Esophagus squamous epithelium (tissue), 5 donors: ENCODE measurements around the gene CSNK2B. TPM values are rescaled to one million over a fixed set of nuclear protein-coding genes. Genes with fewer than 3 reads are reported as not detected.
A peak's percentile ranks its signal among the peaks of the same experiment; 100 is the strongest.

Experiments used
- DNase-seq: peaks from one replicate; lab custom pipeline; 2025; lab: John Stamatoyannopoulos, UW
- H3K27ac ChIP-seq, 4 donors: fragments of 200-600 bp; sonication (generic); one replicate each; pipeline ENCODE4 v1.5.1; 2016 to 2019; ENCODE audit warnings: mild to moderate bottlenecking in 1 of 4
- H3K27me3 ChIP-seq, 4 donors: fragments of 200-600 bp; sonication (generic); 1 replicate in 3 of 4; 2 replicates in 1 of 4; pipeline versions ENCODE4 v1.5.1 to v1.6.0; 2017 to 2021; ENCODE audit warnings: antibody characterized with exemption in 1 of 4
- H3K36me3 ChIP-seq, 3 donors: fragments of 200-600 bp; sonication (generic); one replicate each; pipeline ENCODE4 v1.5.1; 2016 to 2019
- H3K4me1 ChIP-seq, 3 donors: fragments of 200-600 bp; sonication (generic); one replicate each; pipeline ENCODE4 v1.5.1; 2017 to 2019
- H3K4me3 ChIP-seq, 4 donors: fragments of 200-600 bp; sonication (generic); 1 replicate in 3 of 4; 2 replicates in 1 of 4; pipeline ENCODE4 v1.5.1; 2016 to 2019; ENCODE audit warnings: mild to moderate bottlenecking in 2 of 4, moderate library complexity in 1 of 4
- H3K9me3 ChIP-seq, 3 donors: fragments of 200-600 bp; sonication (generic); one replicate each; pipeline ENCODE4 v1.5.1; 2016 to 2019
- POLR2A ChIP-seq, 4 donors: fragments of 450-650 bp; IDR thresholded peaks; one replicate each; pipeline ENCODE4 v1.6.1; 2017; ENCODE audit warnings: antibody characterized with exemption in 4 of 4, mild to moderate bottlenecking in 4 of 4, moderate library complexity in 3 of 4
- WGBS, 2 donors: methylation state at CpG; one replicate each; pipeline ENCODE4 v1.1.5; 2018; 5-methylcytosine and 5-hydroxymethylcytosine counted together
- intact Hi-C: fragments of 100-400 bp; cut with DNase I; formaldehyde crosslinking; loops from one replicate; pipeline ENCODE4 v1.15.0; 2022
- total RNA-seq, 4 donors: library from RNA; depleted of rRNA; stranded (reverse); fragments of >200 nt; gene quantifications; one replicate each; pipeline ENCODE4 v1.1.0, GENCODE V29; 2016
- TF ChIP-seq, protein P1 (sequence below), 6 experiments: fragments of 450-650 bp in 4 of 6; fragments of 200-600 bp in 2 of 6; sonication (generic) in 2 of 6; IDR thresholded peaks; one replicate each; pipeline ENCODE4 v1.5.1; 2016 to 2019; ENCODE audit warnings: antibody characterized with exemption in 6 of 6, mild to moderate bottlenecking in 4 of 6, moderate library complexity in 4 of 6
- donor health status: DM: yes; HTN: yes; CAD: no.

CSNK2B gene
- total RNA-seq, 4 donors from 2014 or later = 155 to 204 (median 186) TPM

DNA sequence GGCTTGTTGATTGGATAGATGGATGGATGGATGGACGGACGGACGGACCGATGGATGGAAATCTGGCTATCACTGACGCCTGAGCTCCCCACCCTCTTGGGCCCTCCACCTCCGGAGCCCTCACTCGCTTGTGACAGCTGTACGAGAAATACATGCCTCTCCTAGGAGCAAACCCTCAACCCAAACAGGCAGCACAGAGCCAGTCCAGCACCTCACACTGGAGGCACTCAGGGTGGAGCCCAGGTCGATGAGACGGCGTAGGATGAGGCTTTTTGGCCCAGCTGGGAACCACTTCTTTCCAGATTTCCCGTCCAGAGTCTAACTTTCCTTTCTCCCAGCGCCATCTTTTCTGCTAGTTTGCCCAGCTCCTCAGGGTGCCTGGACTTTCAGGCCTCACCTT lies 17.7 kb downstream of the CSNK2B start:
- peak overlapping the region in 1 of 4 donors; percentile 25 for H3K27ac ChIP-seq
- peaks cover 8 to 43% (median 22%) of the 10 kb centered on the region in 3 donors for H3K36me3 ChIP-seq
- DNase-seq = no peak
- intact Hi-C loops = loop anchor here (10.0 kb wide), 1 partner anchor 151 kb away; no protein-coding TSS in a partner anchor
- no peaks in the 10 kb centered on the region for H3K9me3 ChIP-seq
- 64 to 78% methylated on average over 13 of the region's 13 CpGs for WGBS, 2 donors
- H3K4me3 ChIP-seq = peak overlapping the region in 2 of 4 donors; percentile 28 to 50
- H3K4me1 ChIP-seq = peaks cover 4 to 36% (median 16%) of the 10 kb centered on the region in 3 donors
- no peaks in the 10 kb centered on the region for H3K27me3 ChIP-seq
- no peak for TF ChIP-seq POLR2A (IDR thresholded peaks at IDR 0.05)
- TF ChIP-seq, protein P1, sequence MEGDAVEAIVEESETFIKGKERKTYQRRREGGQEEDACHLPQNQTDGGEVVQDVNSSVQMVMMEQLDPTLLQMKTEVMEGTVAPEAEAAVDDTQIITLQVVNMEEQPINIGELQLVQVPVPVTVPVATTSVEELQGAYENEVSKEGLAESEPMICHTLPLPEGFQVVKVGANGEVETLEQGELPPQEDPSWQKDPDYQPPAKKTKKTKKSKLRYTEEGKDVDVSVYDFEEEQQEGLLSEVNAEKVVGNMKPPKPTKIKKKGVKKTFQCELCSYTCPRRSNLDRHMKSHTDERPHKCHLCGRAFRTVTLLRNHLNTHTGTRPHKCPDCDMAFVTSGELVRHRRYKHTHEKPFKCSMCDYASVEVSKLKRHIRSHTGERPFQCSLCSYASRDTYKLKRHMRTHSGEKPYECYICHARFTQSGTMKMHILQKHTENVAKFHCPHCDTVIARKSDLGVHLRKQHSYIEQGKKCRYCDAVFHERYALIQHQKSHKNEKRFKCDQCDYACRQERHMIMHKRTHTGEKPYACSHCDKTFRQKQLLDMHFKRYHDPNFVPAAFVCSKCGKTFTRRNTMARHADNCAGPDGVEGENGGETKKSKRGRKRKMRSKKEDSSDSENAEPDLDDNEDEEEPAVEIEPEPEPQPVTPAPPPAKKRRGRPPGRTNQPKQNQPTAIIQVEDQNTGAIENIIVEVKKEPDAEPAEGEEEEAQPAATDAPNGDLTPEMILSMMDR (IDR thresholded peaks at IDR 0.05) = no peak

DNA sequence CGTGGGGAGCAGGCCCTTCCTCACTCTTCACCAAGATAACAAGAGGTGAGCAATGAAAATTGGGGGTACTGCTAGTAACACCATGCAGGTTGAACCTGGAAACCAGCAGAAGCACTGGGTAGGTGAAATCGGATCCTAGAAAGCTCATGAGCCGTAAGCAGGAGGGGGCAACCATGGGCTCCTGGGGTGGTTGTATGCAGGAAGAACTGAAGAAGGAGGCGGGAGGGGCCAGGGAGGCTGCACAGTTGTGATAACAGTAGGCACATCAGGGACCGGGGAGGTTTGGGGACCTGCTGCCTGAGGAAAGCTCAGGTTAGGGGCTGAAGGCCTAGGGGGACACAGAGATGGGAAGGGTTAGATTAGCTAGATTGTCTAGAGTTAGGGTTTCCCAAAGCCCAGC lies 20.6 kb downstream of the CSNK2B start:
- no peak for DNase-seq
- 70 to 80% methylated on average over 5 of the region's 5 CpGs for WGBS, 2 donors
- Histone ChIP-seq H3K36me3 (peaks cover 16 to 72% (median 48%) of the 10 kb centered on the region in 3 donors), H3K27me3 (no peaks in the 10 kb centered on the region), H3K4me3 (no peak overlapping the region), H3K9me3 (no peaks in the 10 kb centered on the region), H3K27ac (no peak overlapping the region), H3K4me1 (peaks cover 4 to 20% (median 4%) of the 10 kb centered on the region in 3 donors)
- intact Hi-C loops = loop anchor here (10.0 kb wide), 1 partner anchor 148 kb away; no protein-coding TSS in a partner anchor
- no peak for TF ChIP-seq POLR2A (IDR thresholded peaks at IDR 0.05)
- TF ChIP-seq, protein P1 (IDR thresholded peaks at IDR 0.05) = no peak

DNA sequence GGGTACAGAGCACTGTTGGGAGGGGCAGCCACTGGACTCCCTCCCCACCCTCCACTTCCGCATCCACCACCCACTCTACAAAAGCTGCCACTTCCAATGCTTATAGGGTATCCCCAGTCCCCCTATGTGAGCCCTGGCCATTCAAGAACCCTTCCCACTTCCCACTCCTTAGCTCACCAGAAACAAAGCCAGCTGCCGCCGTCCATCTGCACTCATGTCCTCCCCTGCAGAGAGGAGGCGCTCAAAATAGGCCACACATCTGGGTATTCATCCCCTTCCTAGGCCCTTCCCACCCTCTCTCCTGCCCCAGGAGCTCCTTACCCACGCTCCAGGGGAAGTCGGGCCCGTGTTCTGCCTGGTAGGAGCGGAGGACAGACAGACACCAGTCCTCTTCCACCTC lies 21.4 kb downstream of the CSNK2B start:
- H3K27me3 ChIP-seq = no peaks in the 10 kb centered on the region
- no peak for DNase-seq
- intact Hi-C loops = loop anchor here (10.0 kb wide), 1 partner anchor 147 kb away; no protein-coding TSS in a partner anchor
- 66 to 82% methylated on average over 4 to 7 of the region's 8 CpGs for WGBS, 2 donors
- H3K9me3 ChIP-seq = no peaks in the 10 kb centered on the region
- H3K4me3 ChIP-seq = no peak overlapping the region
- no peak overlapping the region for H3K27ac ChIP-seq
- H3K36me3 ChIP-seq = peaks cover 23 to 81% (median 48%) of the 10 kb centered on the region in 3 donors
- TF ChIP-seq POLR2A (IDR thresholded peaks at IDR 0.05) = no peak
- TF ChIP-seq, protein P1 (IDR thresholded peaks at IDR 0.05) = no peak
- peaks cover 0 to 14% (median 4%) of the 10 kb centered on the region in 3 donors for H3K4me1 ChIP-seq

DNA sequence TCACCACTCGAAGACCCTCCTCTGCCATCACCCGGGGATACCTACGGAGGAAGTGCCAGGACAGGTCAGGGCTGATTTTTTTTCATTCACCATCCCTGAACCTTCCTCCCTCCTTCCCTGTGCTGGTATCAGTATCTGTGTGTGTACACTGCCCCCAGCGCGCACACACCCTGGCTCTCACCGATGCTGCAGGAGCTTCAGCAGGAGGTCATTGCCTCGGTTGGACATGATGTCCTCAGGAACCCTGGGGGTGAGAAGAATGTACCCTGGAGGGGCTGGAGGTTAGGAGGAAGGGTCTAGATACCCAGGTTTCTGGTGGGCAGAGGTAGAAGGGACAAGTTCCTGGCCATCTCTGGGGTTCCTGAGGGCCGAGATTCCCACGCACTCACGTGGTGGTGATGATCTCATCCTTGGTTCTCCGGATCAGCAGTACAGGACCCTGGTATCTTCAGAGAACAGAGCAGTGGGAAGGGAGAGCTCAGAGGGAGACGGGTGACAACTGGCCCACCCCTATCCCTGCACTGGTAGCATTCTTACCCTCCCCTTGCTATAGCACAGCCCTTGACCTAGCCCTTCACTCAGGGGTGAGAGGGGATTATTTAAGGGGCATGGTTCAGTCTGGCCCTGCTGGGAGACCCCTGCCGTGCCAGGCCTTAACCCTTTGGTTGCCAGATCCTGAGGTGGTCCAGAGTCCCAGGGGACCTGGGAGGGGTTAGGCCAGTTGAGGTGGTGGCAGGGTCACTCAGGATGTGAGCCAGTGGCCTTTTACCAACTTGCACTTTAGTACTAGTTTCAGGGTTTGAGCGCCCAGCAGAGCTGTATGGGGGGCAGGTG lies 22.2 kb downstream of the CSNK2B start:
- Histone ChIP-seq H3K4me1 (peaks cover 0 to 10% (median 2%) of the 10 kb centered on the region in 3 donors), H3K27ac (no peak overlapping the region), H3K9me3 (no peaks in the 10 kb centered on the region), H3K27me3 (no peaks in the 10 kb centered on the region), H3K4me3 (no peak overlapping the region), H3K36me3 (peaks cover 31 to 88% (median 51%) of the 10 kb centered on the region in 3 donors)
- WGBS, 2 donors = 80 to 90% methylated on average over 3 to 11 of the region's 14 CpGs
- no peak for TF ChIP-seq POLR2A (IDR thresholded peaks at IDR 0.05)
- TF ChIP-seq, protein P1 (IDR thresholded peaks at IDR 0.05) = no peak
- no peak for DNase-seq
- intact Hi-C loops = loop anchor here (10.0 kb wide), 1 partner anchor 147 kb away; no protein-coding TSS in a partner anchor
